22Rv1 (cell line): ENCODE data around the gene MIPEP.
A peak's percentile ranks its signal among the peaks of the same experiment; 100 is the strongest.
"Not testable (repeated sequence)": the region's sequence is repeated elsewhere in the genome, so short reads cannot be mapped to it uniquely, and the experiment has no call there.

ENCODE experiments used
- H3K27ac ChIP-seq: fragments of 450-650 bp; 2 replicates; pipeline ENCODE4 v1.5.1; 2017
- CTCF ChIP-seq: fragments of 450-650 bp; IDR thresholded peaks from 2 replicates; pipeline ENCODE4 v1.5.1; 2017; ENCODE audit warnings: mild to moderate bottlenecking
- ZFX ChIP-seq: fragments of 450-650 bp; IDR thresholded peaks from 2 replicates; pipeline ENCODE4 v1.6.1; 2017; ENCODE audit warnings: antibody characterized with exemption, borderline replicate concordance

MIPEP gene

GRCh38 chr13:23883255-23883654 is 5.9 kb downstream of the MIPEP start:
- H3K27ac ChIP-seq: no peak overlapping the region
- no peak for TF ChIP-seq ZFX
- TF ChIP-seq CTCF: no peak

- H3K27ac ChIP-seq: not testable (repeated sequence)
Measured at GRCh38 chr13:23881402-23881800, 7.8 kb downstream of the MIPEP start.

- not testable (repeated sequence) for H3K27ac ChIP-seq
Measured at GRCh38 chr13:23880493-23881401, 8.5 kb downstream of the MIPEP start.

GRCh38 chr13:23877286-23877685 is 11.9 kb downstream of the MIPEP start:
- no peak overlapping the region for H3K27ac ChIP-seq
- TF ChIP-seq ZFX (no peak), CTCF (no peak)

GRCh38 chr13:23876265-23876664 is 12.9 kb downstream of the MIPEP start:
- TF ChIP-seq CTCF (peak; percentile 61), ZFX (no peak)
- H3K27ac ChIP-seq: no peak overlapping the region

GRCh38 chr13:23871616-23872220 is 17.5 kb downstream of the MIPEP start:
- H3K27ac ChIP-seq: no peak overlapping the region
- TF ChIP-seq CTCF (peak; percentile 59), ZFX (no peak)

GRCh38 chr13:23870356-23871140 is 18.7 kb downstream of the MIPEP start:
- H3K27ac ChIP-seq: no peak overlapping the region
- TF ChIP-seq CTCF (no peak), ZFX (no peak)

- H3K27ac ChIP-seq: no peak overlapping the region
- no peak for TF ChIP-seq CTCF
- TF ChIP-seq ZFX: no peak
Measured at GRCh38 chr13:23868521-23868920, 20.7 kb downstream of the MIPEP start.
